ENCODE data around the gene SCPEP1.

Gene SCPEP1

DNA sequence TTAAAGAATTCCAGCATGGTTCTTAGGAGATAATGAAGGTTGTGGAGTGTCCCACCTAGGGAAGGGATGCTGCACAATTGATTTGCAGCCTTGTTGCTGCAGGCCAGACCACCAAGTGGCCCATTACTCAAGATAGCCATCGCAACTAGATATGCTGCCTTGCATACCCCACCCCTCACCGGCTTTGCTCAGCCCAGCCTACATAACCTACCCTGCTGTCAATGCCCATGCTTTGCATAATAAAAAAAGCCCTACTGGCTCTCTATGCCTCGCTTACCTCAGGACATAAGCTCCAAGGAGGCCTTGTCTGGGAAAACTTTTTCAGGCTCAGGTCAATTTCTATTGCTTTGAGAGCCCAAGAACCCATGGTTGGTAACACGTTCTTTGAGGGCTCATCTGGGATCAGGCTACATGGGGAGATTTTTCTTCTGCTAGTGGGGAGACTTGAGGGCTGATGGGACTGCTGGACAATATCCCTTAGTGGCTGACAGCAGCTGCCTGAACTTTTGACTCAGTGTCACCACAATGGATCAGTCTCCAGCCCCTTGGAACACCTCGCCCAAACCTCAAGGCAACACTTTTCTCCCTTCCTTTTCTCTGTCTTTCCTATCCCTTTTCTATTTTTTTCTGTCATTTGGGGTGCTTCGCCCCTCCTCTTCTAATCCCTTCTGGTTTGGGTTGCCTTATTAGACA is 38.3 kb downstream of the SCPEP1 start:
- TF ChIP-seq, protein P1, sequence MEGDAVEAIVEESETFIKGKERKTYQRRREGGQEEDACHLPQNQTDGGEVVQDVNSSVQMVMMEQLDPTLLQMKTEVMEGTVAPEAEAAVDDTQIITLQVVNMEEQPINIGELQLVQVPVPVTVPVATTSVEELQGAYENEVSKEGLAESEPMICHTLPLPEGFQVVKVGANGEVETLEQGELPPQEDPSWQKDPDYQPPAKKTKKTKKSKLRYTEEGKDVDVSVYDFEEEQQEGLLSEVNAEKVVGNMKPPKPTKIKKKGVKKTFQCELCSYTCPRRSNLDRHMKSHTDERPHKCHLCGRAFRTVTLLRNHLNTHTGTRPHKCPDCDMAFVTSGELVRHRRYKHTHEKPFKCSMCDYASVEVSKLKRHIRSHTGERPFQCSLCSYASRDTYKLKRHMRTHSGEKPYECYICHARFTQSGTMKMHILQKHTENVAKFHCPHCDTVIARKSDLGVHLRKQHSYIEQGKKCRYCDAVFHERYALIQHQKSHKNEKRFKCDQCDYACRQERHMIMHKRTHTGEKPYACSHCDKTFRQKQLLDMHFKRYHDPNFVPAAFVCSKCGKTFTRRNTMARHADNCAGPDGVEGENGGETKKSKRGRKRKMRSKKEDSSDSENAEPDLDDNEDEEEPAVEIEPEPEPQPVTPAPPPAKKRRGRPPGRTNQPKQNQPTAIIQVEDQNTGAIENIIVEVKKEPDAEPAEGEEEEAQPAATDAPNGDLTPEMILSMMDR (conservative IDR thresholded peaks at IDR 0.05; ENCODE audit: low read depth, low read length) = no peak
- H3K4me3 ChIP-seq (ENCODE audit: low read depth, low read length) = no peak overlapping the region
- DNase-seq (ENCODE audit: low read depth) = no peak

DNA sequence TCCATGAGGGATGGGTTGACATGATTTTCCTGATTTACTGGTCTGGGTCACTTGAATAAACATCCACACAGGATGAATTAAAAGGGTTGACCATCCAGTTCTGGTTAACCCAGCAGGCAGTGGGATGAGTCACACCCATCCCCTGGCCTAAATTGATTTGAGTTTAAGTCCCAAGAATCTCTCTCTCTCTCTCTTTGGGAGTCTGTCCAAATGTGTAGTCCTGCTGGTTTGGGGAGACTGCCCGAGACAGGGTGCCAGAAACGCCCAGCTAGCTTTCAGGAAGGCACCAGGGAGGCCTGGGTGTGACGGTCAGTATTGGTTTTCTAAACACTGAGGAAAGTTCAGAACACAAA is 38.8 kb downstream of the SCPEP1 start:
- H3K4me3 ChIP-seq (ENCODE audit: low read depth, low read length) = no peak overlapping the region
- peak; percentile 47 for DNase-seq (ENCODE audit: low read depth)
- TF ChIP-seq, protein P1 (conservative IDR thresholded peaks at IDR 0.05; ENCODE audit: low read depth, low read length) = no peak

DNA sequence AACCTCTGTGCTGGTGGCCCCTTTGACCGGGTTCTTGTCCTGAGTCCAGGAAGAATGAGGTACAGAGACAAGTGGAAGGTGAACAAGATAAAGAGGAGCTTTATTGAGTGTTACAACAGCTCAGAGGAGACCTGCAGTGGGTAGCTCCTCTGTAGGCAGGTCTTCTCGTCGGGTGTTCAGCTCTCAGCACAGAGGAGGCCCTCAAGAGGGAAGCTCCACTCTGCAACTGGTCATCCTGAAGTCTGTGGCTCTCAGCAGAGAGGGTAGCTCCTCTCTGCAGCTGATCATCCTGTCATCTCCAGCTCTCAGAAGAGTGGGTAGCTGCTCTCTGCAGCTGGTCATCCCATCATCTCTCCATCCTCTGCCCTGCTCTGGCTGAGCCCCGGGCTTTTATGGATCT is 39.7 kb downstream of the SCPEP1 start:
- no peak for DNase-seq (ENCODE audit: low read depth)
- no peak overlapping the region for H3K4me3 ChIP-seq (ENCODE audit: low read depth, low read length)
- TF ChIP-seq, protein P1 (conservative IDR thresholded peaks at IDR 0.05; ENCODE audit: low read depth, low read length) = no peak

DNA sequence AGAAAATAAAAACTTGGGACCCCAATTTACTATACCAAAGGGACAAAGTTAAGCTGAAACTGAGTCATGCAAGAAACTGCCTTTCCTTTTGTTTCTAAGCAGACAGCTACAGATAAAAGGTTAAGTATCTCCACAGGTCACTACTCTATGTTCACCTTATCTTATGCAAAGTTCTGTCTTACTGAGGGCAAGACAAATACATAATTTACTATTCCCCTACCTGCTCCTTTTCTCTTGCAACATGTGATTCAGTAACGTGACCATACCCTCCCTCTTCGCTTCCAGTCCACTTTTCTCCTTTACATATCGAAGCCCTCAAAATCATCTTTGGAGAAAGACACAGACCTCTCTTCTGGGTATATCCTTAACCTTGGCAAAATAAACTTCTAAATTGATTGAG is 42.3 kb downstream of the SCPEP1 start:
- H3K4me3 ChIP-seq (ENCODE audit: low read depth, low read length) = no peak overlapping the region
- no peak for DNase-seq (ENCODE audit: low read depth)
- TF ChIP-seq, protein P1 (conservative IDR thresholded peaks at IDR 0.05; ENCODE audit: low read depth, low read length) = no peak

DNA sequence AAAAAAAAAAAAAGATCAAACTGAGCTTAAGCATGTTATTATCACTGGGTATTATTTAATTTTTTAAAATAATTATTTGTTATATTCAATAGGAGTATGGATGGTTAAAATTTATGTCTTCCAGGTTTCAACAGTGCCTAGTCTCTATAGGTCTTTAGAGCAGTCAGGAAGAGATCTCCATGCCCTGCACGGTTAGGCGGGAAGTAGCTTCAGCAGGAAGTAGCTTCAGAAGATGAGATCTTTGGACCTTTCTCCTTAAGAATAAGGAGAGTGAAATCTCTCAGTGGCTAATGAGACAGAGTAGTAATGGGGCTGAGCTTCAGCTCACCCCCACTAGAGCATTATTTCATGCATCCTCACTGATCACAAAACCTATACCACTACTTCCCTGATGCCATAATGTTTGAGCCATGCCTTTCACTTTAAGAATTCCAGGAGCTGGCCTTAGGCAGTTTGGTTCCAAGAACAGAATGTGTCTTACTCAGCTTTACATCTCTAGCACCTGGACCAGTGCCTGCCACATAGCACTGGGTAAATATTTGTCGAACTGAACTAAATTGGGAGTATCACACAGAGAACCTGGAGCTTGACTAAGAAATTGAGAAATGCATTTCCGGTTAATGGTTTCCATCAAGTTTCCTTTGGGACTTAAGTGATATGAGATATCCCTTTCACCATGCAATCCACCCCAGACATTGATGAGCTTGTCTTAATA is 43.5 kb downstream of the SCPEP1 start:
- DNase-seq (ENCODE audit: low read depth) = no peak
- H3K4me3 ChIP-seq (ENCODE audit: low read depth, low read length) = no peak overlapping the region
- TF ChIP-seq, protein P1 (conservative IDR thresholded peaks at IDR 0.05; ENCODE audit: low read depth, low read length) = no peak

DNA sequence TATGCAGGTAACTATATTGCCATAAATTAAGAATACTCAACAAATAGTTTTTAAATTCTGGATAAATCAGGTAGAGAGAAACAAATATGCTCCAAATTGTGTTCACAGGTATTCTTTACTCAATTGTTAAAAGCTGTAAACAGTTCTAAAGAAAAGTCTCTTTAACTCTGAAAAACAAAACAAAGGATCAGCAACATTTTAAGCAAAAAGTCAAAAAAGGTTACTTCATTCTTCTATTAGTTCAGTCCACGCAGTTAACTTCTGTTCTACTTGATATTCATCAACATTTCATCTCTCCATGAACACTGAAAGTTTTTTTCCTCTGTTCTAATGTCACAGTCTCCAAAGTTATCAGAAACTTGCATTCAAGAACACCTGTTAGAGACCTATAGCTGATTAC is 47.9 kb downstream of the SCPEP1 start:
- H3K4me3 ChIP-seq (ENCODE audit: low read depth, low read length) = no peak overlapping the region
- DNase-seq (ENCODE audit: low read depth) = no peak
- TF ChIP-seq, protein P1 (conservative IDR thresholded peaks at IDR 0.05; ENCODE audit: low read depth, low read length) = no peak

DNA sequence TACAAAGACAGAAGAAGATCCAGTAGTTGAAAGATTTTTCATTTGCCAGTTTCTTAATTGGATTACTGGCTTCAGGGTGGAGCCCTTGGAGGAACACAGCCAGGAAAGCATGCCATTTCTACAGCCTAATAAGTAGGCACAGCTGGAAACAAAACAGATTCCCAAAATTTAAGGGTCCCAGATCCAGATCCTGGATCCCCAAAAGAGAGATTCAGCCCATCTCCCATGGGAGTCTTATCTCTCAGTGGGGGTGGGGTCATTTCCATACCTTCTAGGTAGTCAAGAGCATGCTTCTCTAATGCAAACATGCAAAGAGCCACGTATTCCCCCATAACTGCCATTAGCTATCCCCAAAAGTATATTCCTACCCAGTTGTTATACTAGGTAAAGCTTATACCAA is 49.9 kb downstream of the SCPEP1 start:
- TF ChIP-seq, protein P1 (conservative IDR thresholded peaks at IDR 0.05; ENCODE audit: low read depth, low read length) = no peak
- H3K4me3 ChIP-seq (ENCODE audit: low read depth, low read length) = no peak overlapping the region
- no peak for DNase-seq (ENCODE audit: low read depth)

Data from choroid plexus epithelial cell (primary cell).